ENCODE results near the gene PCP2. TPM values are rescaled to one million over a fixed set of nuclear protein-coding genes. Genes with fewer than 3 reads are reported as not detected.

PCP2 gene
- total RNA-seq, 1 experiment from 2014 or later, result not detected

DNA sequence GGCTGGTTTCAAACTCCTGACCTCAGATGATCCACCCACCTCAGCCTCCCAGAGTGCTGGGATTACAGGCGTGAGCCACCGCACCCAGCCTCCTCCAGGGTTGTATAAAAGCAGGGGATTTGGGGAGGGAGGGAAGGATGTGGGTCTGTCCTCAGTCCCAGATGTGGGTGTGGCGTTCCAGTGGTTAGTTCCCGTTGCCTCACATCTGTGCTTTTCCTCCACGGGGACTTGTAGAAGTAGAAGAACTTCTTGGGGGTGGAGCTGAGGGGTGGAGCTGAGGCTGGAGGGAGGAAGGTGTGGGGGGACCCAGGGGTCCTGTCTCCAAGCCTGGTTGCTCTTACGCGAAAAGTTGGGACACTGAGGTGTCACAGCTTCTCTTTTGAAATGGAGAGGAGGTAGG is 42.9 kb upstream of the PCP2 start:
- TF ChIP-seq CTCF (IDR thresholded peaks at IDR 0.05) (no peak), POLR2AphosphoS5 (IDR thresholded peaks at IDR 0.05; ENCODE audit: low read depth, low read length) (no peak), REST (IDR thresholded peaks at IDR 0.05; ENCODE audit: insufficient read depth in 1 of 2, low read depth in 2 of 2, low read length in 1 of 2) (no peak), TCF7L2 (IDR thresholded peaks at IDR 0.05; ENCODE audit: low read depth, low read length) (no peak), SIN3A (IDR thresholded peaks at IDR 0.05; ENCODE audit: borderline replicate concordance, insufficient read depth, low read depth, low read length) (no peak)
- ChIA-PET CTCF (interaction anchor here (0.6 kb wide), 1 partner anchor 123 kb away, joined by 10 read pairs; no protein-coding TSS in a partner anchor), POLR2A (no interaction called here)
- BruUV-seq (replicated peaks), result no TSS peak
- Histone ChIP-seq H3K36me3 (ENCODE audit: control insufficient read depth, insufficient read depth, low read length) (no peaks in the 10 kb centered on the region; the same call in 1 of the 2 replicates), H3K27ac (ENCODE audit: low read length) (no peak overlapping the region), H3K9me3 (ENCODE audit: control insufficient read depth, insufficient read depth, low read depth, low read length) (no peaks in the 10 kb centered on the region), H3K4me3 (ENCODE audit: low read depth in 2 of 2, low read length in 2 of 2) (no peak overlapping the region), H3K4me1 (ENCODE audit: control insufficient read depth, insufficient read depth, low read length) (no peaks in the 10 kb centered on the region; the same call in 1 of the 2 replicates), H3K27me3 (ENCODE audit: control insufficient read depth, insufficient read depth, low read length) (no peaks in the 10 kb centered on the region)
- ATAC-seq, result no peak
- DNase-seq (ENCODE audit: low read depth, low spot score), result no peak
- in situ Hi-C loops (cut with HindIII; ENCODE audit: low pct_unique_long_range_greater_than_20kb, low sequenced_read_pairs) (no loop called here), intact Hi-C loops (cut with micrococcal nuclease; ENCODE audit: unreplicated experiment) (no loop called here)

GRCh38 chr19:7674010-7675005 is 40.8 kb upstream of the PCP2 start:
- Histone ChIP-seq H3K27ac (ENCODE audit: low read length) (no peak overlapping the region), H3K4me1 (ENCODE audit: control insufficient read depth, insufficient read depth, low read length) (no peaks in the 10 kb centered on the region; the same call in 1 of the 2 replicates), H3K4me3 (ENCODE audit: low read depth in 2 of 2, low read length in 2 of 2) (no peak overlapping the region), H3K27me3 (ENCODE audit: control insufficient read depth, insufficient read depth, low read length) (no peaks in the 10 kb centered on the region), H3K36me3 (ENCODE audit: control insufficient read depth, insufficient read depth, low read length) (no peaks in the 10 kb centered on the region), H3K9me3 (ENCODE audit: control insufficient read depth, insufficient read depth, low read depth, low read length) (no peaks in the 10 kb centered on the region)
- ATAC-seq (peak; percentile 77), DNase-seq (ENCODE audit: low read depth, low spot score) (no peak)
- BruUV-seq (replicated peaks), result no TSS peak
- in situ Hi-C loops (cut with HindIII; ENCODE audit: low pct_unique_long_range_greater_than_20kb, low sequenced_read_pairs), result no loop called here
- intact Hi-C loops (cut with micrococcal nuclease; ENCODE audit: unreplicated experiment), result no loop called here
- CTCF ChIA-PET, result no interaction called here
- POLR2A ChIA-PET, result interaction anchor here (0.7 to 0.8 kb wide), 2 partner anchors 104 to 770 kb away, joined by 5 to 9 read pairs; no protein-coding TSS in a partner anchor
- no peak for TF ChIP-seq CTCF (IDR thresholded peaks at IDR 0.05)
- TF ChIP-seq TCF7L2 (IDR thresholded peaks at IDR 0.05; ENCODE audit: low read depth, low read length), result no peak
- no peak for TF ChIP-seq SIN3A (IDR thresholded peaks at IDR 0.05; ENCODE audit: borderline replicate concordance, insufficient read depth, low read depth, low read length)
- TF ChIP-seq REST (IDR thresholded peaks at IDR 0.05; ENCODE audit: insufficient read depth in 1 of 2, low read depth in 2 of 2, low read length in 1 of 2), result no peak
- no peak for TF ChIP-seq POLR2AphosphoS5 (IDR thresholded peaks at IDR 0.05; ENCODE audit: low read depth, low read length)
